Fibroblast of lung (primary cell): Measurements from ENCODE around the gene CTNNBIP1. TPM values are rescaled to one million over a fixed set of nuclear protein-coding genes. Genes with fewer than 3 reads are reported as not detected.

Experiments
- DNase-seq, 2 donors: peaks; one replicate each; pipeline versions ENCODE4 v3.0.0 to v3.0.0-alpha.2; 2010; ENCODE audit warnings: low read depth in 2 of 2
- H2AFZ ChIP-seq: 2 replicates; pipeline ENCODE4 v1.5.1; 2012; ENCODE audit warnings: low read length, control low read depth, inconsistent platforms
- H3K27ac ChIP-seq: 2 replicates; pipeline ENCODE4 v1.5.1; 2011; ENCODE audit warnings: low read length, control low read depth; ENCODE audit not compliant: insufficient read depth
- H3K27me3 ChIP-seq: 2 replicates; pipeline ENCODE4 v1.5.1; 2011; ENCODE audit warnings: mild to moderate bottlenecking, low read length; ENCODE audit not compliant: control insufficient read depth, insufficient read depth
- H3K36me3 ChIP-seq: 2 replicates; pipeline ENCODE4 v1.5.1; 2011; ENCODE audit warnings: low read length; ENCODE audit not compliant: control insufficient read depth, insufficient read depth
- H3K4me1 ChIP-seq: 2 replicates; pipeline ENCODE4 v1.5.1; 2011; ENCODE audit warnings: low read length; ENCODE audit not compliant: control insufficient read depth, insufficient read depth; ENCODE audit errors: extremely low read depth
- H3K4me2 ChIP-seq: 2 replicates; pipeline ENCODE4 v1.5.1; 2011; ENCODE audit warnings: low read length, control low read depth; ENCODE audit not compliant: insufficient read depth; ENCODE audit errors: extremely low read depth
- H3K4me3 ChIP-seq, 4 experiments: fragments of 200-600 bp in 1 of 4; sonication (generic) in 1 of 4; replicated peaks in 1 of 4; 2 replicates each; pipeline ENCODE4 v1.5.1; 2011 to 2016; ENCODE audit warnings: low read length in 4 of 4, low read depth in 3 of 4, mild to moderate bottlenecking in 3 of 4, control low read depth in 2 of 4, inconsistent platforms in 1 of 4, mixed read lengths in 1 of 4; ENCODE audit not compliant: insufficient read depth in 1 of 4; ENCODE audit errors: control extremely low read depth in 1 of 4
- H3K79me2 ChIP-seq: 2 replicates; pipeline ENCODE4 v1.5.1; 2012; ENCODE audit warnings: mild to moderate bottlenecking, low read length, inconsistent platforms; ENCODE audit not compliant: control insufficient read depth, insufficient read depth
- H3K9ac ChIP-seq: 2 replicates; pipeline ENCODE4 v1.5.1; 2011; ENCODE audit warnings: mild to moderate bottlenecking, low read length, control low read depth; ENCODE audit not compliant: insufficient read depth
- H3K9me3 ChIP-seq: 2 replicates; pipeline ENCODE4 v1.5.1; 2012; ENCODE audit warnings: low read depth, low read length; ENCODE audit not compliant: control insufficient read depth, insufficient read depth
- H4K20me1 ChIP-seq: 2 replicates; pipeline ENCODE4 v1.5.1; 2011; ENCODE audit warnings: low read length; ENCODE audit not compliant: control insufficient read depth, insufficient read depth; ENCODE audit errors: extremely low read depth
- CTCF ChIP-seq, 2 donors: IDR thresholded peaks in 1 of 2; conservative IDR thresholded peaks in 1 of 2; 1 replicate in 1 of 2; 2 replicates in 1 of 2; pipeline ENCODE4 v1.5.1; 2011 to 2012; ENCODE audit warnings: low read length in 2 of 2, control low read depth in 1 of 2, inconsistent platforms in 1 of 2, low read depth in 1 of 2, mild to moderate bottlenecking in 1 of 2
- EZH2 ChIP-seq: IDR thresholded peaks from 2 replicates; pipeline ENCODE4 v1.5.1; 2012; ENCODE audit warnings: low read length, control low read depth, mild to moderate bottlenecking; ENCODE audit errors: missing control alignments
- polyA plus RNA-seq, 2 donors: library from polyadenylated mRNA; depleted of rRNA in 1 of 2; stranded (reverse) in 1 of 2; unstranded in 1 of 2; fragments of >200 nt; gene quantifications; 2 replicates each; pipeline ENCODE4 v1.2.1, GENCODE V29; 2011 to 2012; ENCODE audit warnings: missing spikeins in 1 of 2
- total RNA-seq: library from RNA; depleted of rRNA; stranded (reverse); fragments of >200 nt; gene quantifications from 2 replicates; pipeline ENCODE4 v1.2.1, GENCODE V29; 2014

Gene CTNNBIP1
- total and polyA plus RNA-seq, 2 donors (not counting 1 experiment from before 2014, with no cell fraction given) = 16.5 to 19.0 TPM

- Histone ChIP-seq H3K9me3 (no peaks in the 10 kb centered on the region), H3K4me1 (no peaks in the 10 kb centered on the region), H3K27me3 (no peaks in the 10 kb centered on the region), H4K20me1 (no peaks in the 10 kb centered on the region), H3K9ac (no peak overlapping the region), H3K27ac (no peak overlapping the region), H3K36me3 (no peaks in the 10 kb centered on the region), H3K4me2 (no peak overlapping the region), H3K4me3 (no peak overlapping the region), H2AFZ (no peak overlapping the region), H3K79me2 (no peaks in the 10 kb centered on the region)
- TF ChIP-seq CTCF (conservative IDR thresholded peaks at IDR 0.05 in 1 of 2, IDR thresholded peaks at IDR 0.05 in 1 of 2; ENCODE audit: low read depth in 1 of 2, low read length in 2 of 2) = no peak
- no peak for DNase-seq
Observed at GRCh38 chr1:9853249-9853595, 56.8 kb downstream of the CTNNBIP1 start.

GRCh38 chr1:9852410-9853248 lies 57.4 kb downstream of the CTNNBIP1 start:
- Histone ChIP-seq H3K4me2 (no peak overlapping the region), H3K4me3 (no peak overlapping the region), H2AFZ (no peak overlapping the region), H3K27me3 (no peaks in the 10 kb centered on the region), H4K20me1 (no peaks in the 10 kb centered on the region), H3K79me2 (no peaks in the 10 kb centered on the region), H3K4me1 (no peaks in the 10 kb centered on the region), H3K9ac (no peak overlapping the region), H3K9me3 (no peaks in the 10 kb centered on the region), H3K27ac (no peak overlapping the region), H3K36me3 (no peaks in the 10 kb centered on the region)
- DNase-seq = peak; percentile 47 to 74
- no peak for TF ChIP-seq EZH2
- TF ChIP-seq CTCF (conservative IDR thresholded peaks at IDR 0.05 in 1 of 2, IDR thresholded peaks at IDR 0.05 in 1 of 2; ENCODE audit: low read depth in 1 of 2, low read length in 2 of 2) = no peak

- no peak overlapping the region for H3K4me2 ChIP-seq
- H3K4me1 ChIP-seq = no peaks in the 10 kb centered on the region
- H3K27me3 ChIP-seq = no peaks in the 10 kb centered on the region
- DNase-seq = no peak
- H3K4me3 ChIP-seq = no peak overlapping the region
- no peak overlapping the region for H2AFZ ChIP-seq
- no peak overlapping the region for H3K9ac ChIP-seq
- H4K20me1 ChIP-seq = no peaks in the 10 kb centered on the region
- TF ChIP-seq EZH2 = no peak
- TF ChIP-seq CTCF (conservative IDR thresholded peaks at IDR 0.05 in 1 of 2, IDR thresholded peaks at IDR 0.05 in 1 of 2; ENCODE audit: low read depth in 1 of 2, low read length in 2 of 2) = no peak
- H3K79me2 ChIP-seq = no peaks in the 10 kb centered on the region
- no peaks in the 10 kb centered on the region for H3K36me3 ChIP-seq
- H3K27ac ChIP-seq = no peak overlapping the region
- no peaks in the 10 kb centered on the region for H3K9me3 ChIP-seq
Observed at GRCh38 chr1:9852004-9852403, 58.1 kb downstream of the CTNNBIP1 start.
